Vagina (tissue), 2 donors: Measurements from ENCODE around the gene WDFY3. TPM values are rescaled to one million over a fixed set of nuclear protein-coding genes. Genes with fewer than 3 reads are reported as not detected.

Experiments used
- DNase-seq, 2 donors: peaks; one replicate each; pipeline ENCODE4 v3.0.0-alpha.2; 2017; ENCODE audit errors: extremely low spot score in 2 of 2
- H3K27ac ChIP-seq: fragments of 200-600 bp; sonication (generic); one replicate; pipeline ENCODE4 v1.5.1; 2019
- H3K27me3 ChIP-seq: fragments of 200-600 bp; sonication (generic); one replicate; pipeline ENCODE4 v1.5.1; 2019
- H3K36me3 ChIP-seq, 2 donors: fragments of 200-600 bp; sonication (generic); one replicate each; pipeline ENCODE4 v1.5.1; 2017 to 2019
- H3K4me1 ChIP-seq: fragments of 200-600 bp; sonication (generic); one replicate; pipeline ENCODE4 v1.5.1; 2019
- H3K4me3 ChIP-seq, 2 donors: fragments of 200-600 bp; sonication (generic); 1 replicate in 1 of 2; 2 replicates in 1 of 2; pipeline ENCODE4 v1.5.1; 2016 to 2019
- H3K9me3 ChIP-seq: fragments of 200-600 bp; sonication (generic); one replicate; pipeline ENCODE4 v1.5.1; 2019
- CTCF ChIP-seq, 3 experiments: fragments of 450-650 bp in 2 of 3; fragments of 200-600 bp in 1 of 3; sonication (generic) in 1 of 3; IDR thresholded peaks; one replicate each; pipeline ENCODE4 v1.5.1; 2017 to 2019; ENCODE audit warnings: antibody characterized with exemption in 3 of 3, mild to moderate bottlenecking in 2 of 3, moderate library complexity in 2 of 3
- POLR2A ChIP-seq, 2 donors: fragments of 450-650 bp; IDR thresholded peaks; one replicate each; pipeline ENCODE4 v1.6.1; 2017; ENCODE audit warnings: antibody characterized with exemption in 2 of 2, mild to moderate bottlenecking in 2 of 2, moderate library complexity in 2 of 2
- POLR2AphosphoS5 ChIP-seq, 2 donors: sonication (generic); formaldehyde crosslinking; IDR thresholded peaks; one replicate each; pipeline ENCODE4 v1.9.0; 2017; ENCODE audit warnings: antibody characterized with exemption in 2 of 2, mild to moderate bottlenecking in 2 of 2, low read depth in 1 of 2; ENCODE audit not compliant: insufficient read depth in 1 of 2
- intact Hi-C: fragments of 100-400 bp; cut with DNase I; formaldehyde crosslinking; loops from one replicate; pipeline ENCODE4 v1.15.1; 2023
- total RNA-seq: library from RNA; depleted of rRNA; stranded (reverse); fragments of >200 nt; gene quantifications from one replicate; pipeline ENCODE4 v1.2.3, GENCODE V29; 2016

WDFY3 gene
- total RNA-seq, 1 donor from 2014 or later, result 67.8 TPM

- Histone ChIP-seq H3K9me3 (no peaks in the 10 kb centered on the region), H3K4me1 (no peaks in the 10 kb centered on the region), H3K27ac (no peak overlapping the region), H3K4me3 (no peak overlapping the region), H3K27me3 (no peaks in the 10 kb centered on the region), H3K36me3 (peaks cover 0 to 10% of the 10 kb centered on the region in 2 donors)
- TF ChIP-seq CTCF (IDR thresholded peaks at IDR 0.05) (no peak), POLR2A (IDR thresholded peaks at IDR 0.05) (no peak), POLR2AphosphoS5 (IDR thresholded peaks at IDR 0.05; ENCODE audit: insufficient read depth in 1 of 2, low read depth in 1 of 2) (no peak)
- no peak for DNase-seq
- intact Hi-C loops, result no loop called here
Observed at GRCh38 chr4:84727491-84727890, 239.0 kb downstream of the WDFY3 start.

- no peak overlapping the region for H3K4me3 ChIP-seq
- no peak for DNase-seq
- H3K9me3 ChIP-seq, result no peaks in the 10 kb centered on the region
- intact Hi-C loops, result no loop called here
- H3K36me3 ChIP-seq, result peaks cover 0 to 15% of the 10 kb centered on the region in 2 donors
- TF ChIP-seq CTCF (IDR thresholded peaks at IDR 0.05), result no peak
- no peak for TF ChIP-seq POLR2A (IDR thresholded peaks at IDR 0.05)
- TF ChIP-seq POLR2AphosphoS5 (IDR thresholded peaks at IDR 0.05; ENCODE audit: insufficient read depth in 1 of 2, low read depth in 1 of 2), result no peak
- no peak overlapping the region for H3K27ac ChIP-seq
- no peaks in the 10 kb centered on the region for H3K27me3 ChIP-seq
- H3K4me1 ChIP-seq, result no peaks in the 10 kb centered on the region
Observed at GRCh38 chr4:84726356-84726755, 240.1 kb downstream of the WDFY3 start.

GRCh38 chr4:84722720-84723119 lies 243.8 kb downstream of the WDFY3 start:
- H3K27ac ChIP-seq, result no peak overlapping the region
- intact Hi-C loops, result no loop called here
- no peaks in the 10 kb centered on the region for H3K4me1 ChIP-seq
- TF ChIP-seq CTCF (IDR thresholded peaks at IDR 0.05), result no peak
- TF ChIP-seq POLR2A (IDR thresholded peaks at IDR 0.05), result no peak
- TF ChIP-seq POLR2AphosphoS5 (IDR thresholded peaks at IDR 0.05; ENCODE audit: insufficient read depth in 1 of 2, low read depth in 1 of 2), result no peak
- H3K27me3 ChIP-seq, result no peaks in the 10 kb centered on the region
- no peaks in the 10 kb centered on the region for H3K9me3 ChIP-seq
- no peak overlapping the region for H3K4me3 ChIP-seq
- peaks cover 0 to 33% of the 10 kb centered on the region in 2 donors for H3K36me3 ChIP-seq
- DNase-seq, result no peak

GRCh38 chr4:84719115-84719514 lies 247.4 kb downstream of the WDFY3 start:
- intact Hi-C loops, result no loop called here
- no peaks in the 10 kb centered on the region for H3K27me3 ChIP-seq
- no peaks in the 10 kb centered on the region for H3K9me3 ChIP-seq
- H3K4me3 ChIP-seq, result no peak overlapping the region
- no peak for TF ChIP-seq CTCF (IDR thresholded peaks at IDR 0.05)
- TF ChIP-seq POLR2A (IDR thresholded peaks at IDR 0.05), result no peak
- TF ChIP-seq POLR2AphosphoS5 (IDR thresholded peaks at IDR 0.05; ENCODE audit: insufficient read depth in 1 of 2, low read depth in 1 of 2), result no peak
- no peaks in the 10 kb centered on the region for H3K4me1 ChIP-seq
- no peak overlapping the region for H3K27ac ChIP-seq
- DNase-seq, result no peak
- peaks cover 5 to 52% of the 10 kb centered on the region in 2 donors for H3K36me3 ChIP-seq

GRCh38 chr4:84718699-84719098 lies 247.8 kb downstream of the WDFY3 start:
- peaks cover 7 to 53% of the 10 kb centered on the region in 2 donors for H3K36me3 ChIP-seq
- H3K27ac ChIP-seq, result no peak overlapping the region

More at GRCh38 chr4:84718699-84719098, 247.8 kb downstream of the WDFY3 start:
- no peaks in the 10 kb centered on the region for H3K9me3 ChIP-seq
- intact Hi-C loops, result no loop called here
- no peak for DNase-seq
- no peak for TF ChIP-seq CTCF (IDR thresholded peaks at IDR 0.05)
- no peak for TF ChIP-seq POLR2A (IDR thresholded peaks at IDR 0.05)
- no peak for TF ChIP-seq POLR2AphosphoS5 (IDR thresholded peaks at IDR 0.05; ENCODE audit: insufficient read depth in 1 of 2, low read depth in 1 of 2)
- no peaks in the 10 kb centered on the region for H3K27me3 ChIP-seq
- H3K4me1 ChIP-seq, result no peaks in the 10 kb centered on the region
- H3K4me3 ChIP-seq, result no peak overlapping the region
